Measurements from ENCODE around the gene GALNT10. TPM values are rescaled to one million over a fixed set of nuclear protein-coding genes. Genes with fewer than 3 reads are reported as not detected.

GALNT10 gene
- total RNA-seq, 1 donor from 2014 or later: 27.6 TPM

- Histone ChIP-seq H3K36me3 (ENCODE audit: control insufficient read depth, insufficient read depth, low read length) (peaks cover 6% of the 10 kb centered on the region), H3K4me3 (ENCODE audit: low read depth, low read length) (no peak overlapping the region), H3K27me3 (ENCODE audit: control insufficient read depth, insufficient read depth, low read length) (no peaks in the 10 kb centered on the region)
- DNase-seq (ENCODE audit: low read depth): no peak
- no peak for TF ChIP-seq CTCF (IDR thresholded peaks at IDR 0.05; ENCODE audit: insufficient read depth, low read length, poor library complexity, severe bottlenecking)
Observed at GRCh38 chr5:154199671-154200220, 9.2 kb downstream of the GALNT10 start.

- H3K27me3 ChIP-seq (ENCODE audit: control insufficient read depth, insufficient read depth, low read length): no peaks in the 10 kb centered on the region
- H3K4me3 ChIP-seq (ENCODE audit: low read depth, low read length): no peak overlapping the region
- H3K36me3 ChIP-seq (ENCODE audit: control insufficient read depth, insufficient read depth, low read length): peaks cover 6% of the 10 kb centered on the region
- no peak for DNase-seq (ENCODE audit: low read depth)
- TF ChIP-seq CTCF (IDR thresholded peaks at IDR 0.05; ENCODE audit: insufficient read depth, low read length, poor library complexity, severe bottlenecking): no peak
Observed at GRCh38 chr5:154200221-154200620, 9.7 kb downstream of the GALNT10 start.

GRCh38 chr5:154201108-154201769 is 10.7 kb downstream of the GALNT10 start:
- no peaks in the 10 kb centered on the region for H3K27me3 ChIP-seq (ENCODE audit: control insufficient read depth, insufficient read depth, low read length)
- TF ChIP-seq CTCF (IDR thresholded peaks at IDR 0.05; ENCODE audit: insufficient read depth, low read length, poor library complexity, severe bottlenecking): no peak

GRCh38 chr5:154202379-154203260 is 12.1 kb downstream of the GALNT10 start:
- Histone ChIP-seq H3K36me3 (ENCODE audit: control insufficient read depth, insufficient read depth, low read length) (peaks cover 4% of the 10 kb centered on the region), H3K4me3 (ENCODE audit: low read depth, low read length) (no peak overlapping the region), H3K27me3 (ENCODE audit: control insufficient read depth, insufficient read depth, low read length) (no peaks in the 10 kb centered on the region)
- DNase-seq (ENCODE audit: low read depth): no peak
- TF ChIP-seq CTCF (IDR thresholded peaks at IDR 0.05; ENCODE audit: insufficient read depth, low read length, poor library complexity, severe bottlenecking): no peak

More at GRCh38 chr5:154201108-154201769, 10.7 kb downstream of the GALNT10 start:
- DNase-seq (ENCODE audit: low read depth): no peak
- Histone ChIP-seq H3K36me3 (ENCODE audit: control insufficient read depth, insufficient read depth, low read length) (peaks cover 6% of the 10 kb centered on the region), H3K4me3 (ENCODE audit: low read depth, low read length) (no peak overlapping the region)

GRCh38 chr5:154203798-154204578 is 13.5 kb downstream of the GALNT10 start:
- no peak for TF ChIP-seq CTCF (IDR thresholded peaks at IDR 0.05; ENCODE audit: insufficient read depth, low read length, poor library complexity, severe bottlenecking)
- H3K4me3 ChIP-seq (ENCODE audit: low read depth, low read length): no peak overlapping the region
- DNase-seq (ENCODE audit: low read depth): no peak
- no peaks in the 10 kb centered on the region for H3K27me3 ChIP-seq (ENCODE audit: control insufficient read depth, insufficient read depth, low read length)
- peaks cover 4% of the 10 kb centered on the region for H3K36me3 ChIP-seq (ENCODE audit: control insufficient read depth, insufficient read depth, low read length)
